GM23338 (cell line): ENCODE results near the gene TEX35. TPM values are rescaled to one million over a fixed set of nuclear protein-coding genes. Genes with fewer than 3 reads are reported as not detected.

ENCODE experiments used
- ATAC-seq: fragments of 200-7000 bp; cut with Tn5 transposase; 3 replicates; pipeline ENCODE4 v1.9.1; 2020
- DNase-seq: peaks from one replicate; pipeline ENCODE4 v3.0.0-alpha.2; 2015; ENCODE audit warnings: low spot score
- H2AFZ ChIP-seq: fragments of 200-600 bp; sonication (generic); 2 replicates; pipeline ENCODE4 v1.8.0; 2016; ENCODE audit warnings: antibody characterized with exemption, mild to moderate bottlenecking, moderate library complexity
- H3F3A ChIP-seq: fragments of 200-600 bp; sonication (generic); replicated peaks from 2 replicates; pipeline ENCODE4 v1.8.0; 2017; ENCODE audit warnings: antibody characterized with exemption, mixed run types, low read depth
- H3K27ac ChIP-seq: fragments of 200-600 bp; sonication (generic); 2 replicates; pipeline ENCODE4 v1.6.1; 2016; ENCODE audit warnings: low read depth
- H3K27me3 ChIP-seq: fragments of 200-600 bp; sonication (generic); 2 replicates; pipeline ENCODE4 v1.8.0; 2016; ENCODE audit warnings: mild to moderate bottlenecking, mixed run types, moderate library complexity; ENCODE audit not compliant: insufficient read depth
- H3K36me3 ChIP-seq: fragments of 200-600 bp; sonication (generic); 2 replicates; pipeline ENCODE4 v1.8.0; 2016; ENCODE audit warnings: mild to moderate bottlenecking; ENCODE audit not compliant: insufficient read depth
- H3K4me1 ChIP-seq: fragments of 200-600 bp; sonication (generic); 2 replicates; pipeline ENCODE4 v1.8.0; 2016; ENCODE audit warnings: mild to moderate bottlenecking, moderate library complexity; ENCODE audit not compliant: insufficient read depth
- H3K4me2 ChIP-seq: fragments of 200-600 bp; sonication (generic); 2 replicates; pipeline ENCODE4 v1.7.1; 2017; ENCODE audit warnings: mixed run types
- H3K4me3 ChIP-seq: fragments of 200-600 bp; sonication (generic); 2 replicates; pipeline ENCODE4 v1.6.1; 2016; ENCODE audit warnings: mixed run types
- H3K79me2 ChIP-seq: fragments of 200-600 bp; sonication (generic); replicated peaks from 2 replicates; pipeline ENCODE4 v1.8.0; 2017; ENCODE audit warnings: mild to moderate bottlenecking; ENCODE audit not compliant: insufficient read depth
- H3K9me2 ChIP-seq: fragments of 200-600 bp; sonication (generic); 2 replicates; pipeline ENCODE4 v1.8.0; 2017; ENCODE audit not compliant: insufficient read depth
- H4K20me1 ChIP-seq: fragments of 200-600 bp; sonication (generic); replicated peaks from 2 replicates; pipeline ENCODE4 v1.8.0; 2017; ENCODE audit warnings: mild to moderate bottlenecking; ENCODE audit not compliant: insufficient read depth
- H3K27ac Mint-ChIP-seq: 2 replicates; pipeline ENCODE4 v1.8.0; 2020; ENCODE audit warnings: inconsistent platforms, mild to moderate bottlenecking, moderate library complexity, mixed read lengths
- H3K27me3 Mint-ChIP-seq: 3 replicates; pipeline ENCODE4 v1.8.0; 2022; ENCODE audit warnings: low read depth, mild to moderate bottlenecking, moderate library complexity, mixed read lengths, inconsistent platforms; ENCODE audit not compliant: insufficient read depth, poor library complexity
- H3K36me3 Mint-ChIP-seq: 3 replicates; pipeline ENCODE4 v1.8.0; 2021; ENCODE audit warnings: low read depth, mild to moderate bottlenecking, inconsistent platforms, moderate library complexity, mixed read lengths
- H3K4me1 Mint-ChIP-seq: 3 replicates; pipeline ENCODE4 v1.8.0; 2020; ENCODE audit warnings: mild to moderate bottlenecking, inconsistent platforms, mixed read lengths
- H3K4me3 Mint-ChIP-seq: 3 replicates; pipeline ENCODE4 v1.8.0; 2021; ENCODE audit warnings: moderate library complexity, mild to moderate bottlenecking, inconsistent platforms, mixed read lengths
- H3K9me3 Mint-ChIP-seq: 3 replicates; pipeline ENCODE4 v1.8.0; 2020; ENCODE audit warnings: moderate library complexity, mild to moderate bottlenecking, inconsistent platforms, mixed read lengths
- EZH2 ChIP-seq: fragments of 200-600 bp; sonication (generic); IDR thresholded peaks from one replicate; pipeline ENCODE4 v1.8.0; 2017; ENCODE audit warnings: antibody characterized with exemption, mild to moderate bottlenecking, low read depth; ENCODE audit not compliant: unreplicated experiment
- EZH2phosphoT487 ChIP-seq: fragments of 200-600 bp; sonication (generic); IDR thresholded peaks from one replicate; pipeline ENCODE4 v1.8.1; 2018; ENCODE audit warnings: antibody characterized with exemption; ENCODE audit not compliant: unreplicated experiment
- JUNB ChIP-seq: IDR thresholded peaks from one replicate; pipeline ENCODE4 v1.6.1; 2016; ENCODE audit warnings: antibody characterized with exemption; ENCODE audit not compliant: unreplicated experiment
- ZNF114 ChIP-seq: fragments of 250-450 bp; sonication (Bioruptor Pico); IDR thresholded peaks from 2 replicates; pipeline ENCODE4 v1.5.0; 2020; ENCODE audit warnings: mild to moderate bottlenecking, moderate library complexity
- ZNF331 ChIP-seq: fragments of 250-450 bp; sonication (Bioruptor Pico); IDR thresholded peaks from 2 replicates; pipeline ENCODE4 v1.5.0; 2020; ENCODE audit warnings: low read depth, mild to moderate bottlenecking, moderate library complexity
- polyA plus RNA-seq: library from polyadenylated mRNA; unstranded; fragments of >200 nt; fragmentation: Nextera tagmentation; extraction: Ambion mirVana; gene quantifications from 2 replicates; pipeline ENCODE4 v1.2.1, GENCODE V29; 2016
- total RNA-seq: library from RNA; depleted of rRNA; stranded (reverse); fragments of >200 nt; shearing (Covaris generic); gene quantifications from 2 replicates; pipeline ENCODE4 v1.2.3, GENCODE V29; 2014
- TF ChIP-seq, protein P1 (sequence below), 2 experiments: fragments of 200-600 bp in 1 of 2; sonication (generic) in 1 of 2; conservative IDR thresholded peaks; 2 replicates each; pipeline versions ENCODE4 v1.5.1 to v1.6.1; 2016 to 2017; ENCODE audit warnings: antibody characterized with exemption in 2 of 2, low read depth in 2 of 2, mild to moderate bottlenecking in 2 of 2, moderate library complexity in 1 of 2
- TF ChIP-seq, protein P2 (sequence below): IDR thresholded peaks from one replicate; pipeline ENCODE4 v1.6.1; 2018; ENCODE audit warnings: antibody characterized with exemption; ENCODE audit not compliant: unreplicated experiment

Gene TEX35
- total and polyA plus RNA-seq, 2 experiments from 2014 or later, result not detected

DNA sequence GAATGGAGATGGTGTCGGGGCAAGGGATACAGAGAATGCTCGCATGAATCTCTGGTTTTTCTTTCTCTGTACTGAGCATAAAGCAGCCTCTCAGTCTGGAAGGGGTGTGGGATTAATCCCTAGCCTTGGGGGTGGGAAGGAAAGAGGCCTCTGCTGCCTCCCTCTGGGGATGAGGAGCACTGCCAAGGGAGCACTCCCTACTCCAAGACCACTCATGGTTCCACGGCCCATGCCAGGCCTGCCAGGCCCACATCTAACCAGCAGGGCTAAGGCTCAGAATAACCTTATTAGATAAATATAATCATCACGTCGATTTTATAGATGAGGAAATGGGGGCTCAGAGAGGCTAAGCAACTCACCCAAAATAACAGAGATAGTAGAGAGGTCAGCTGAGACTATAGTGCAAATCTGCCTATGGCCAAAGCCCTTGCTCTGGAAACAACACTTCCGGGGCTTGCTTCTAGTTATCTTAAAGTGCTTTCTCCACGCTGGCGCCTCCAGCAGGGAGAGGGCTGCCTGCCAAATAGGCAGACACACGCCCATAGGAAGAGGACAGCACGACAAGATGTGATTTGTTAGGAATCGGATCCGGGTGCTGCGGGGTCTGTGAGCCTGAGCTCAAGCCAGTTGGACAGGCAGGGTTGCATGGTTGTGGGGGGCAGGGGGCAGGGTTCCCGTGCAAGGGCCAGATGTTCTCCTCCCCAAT is 522 bp downstream of the TEX35 start:
- ATAC-seq, result peak; percentile 78
- H3F3A ChIP-seq, result no peaks in the 10 kb centered on the region
- no peaks in the 10 kb centered on the region for H3K27me3 ChIP-seq
- no peak overlapping the region for H3K4me2 ChIP-seq
- no peaks in the 10 kb centered on the region for H3K79me2 ChIP-seq
- no peaks in the 10 kb centered on the region for H3K4me1 ChIP-seq
- Mint-ChIP-seq H3K9me3 (no peaks in the 10 kb centered on the region), H3K36me3 (no peaks in the 10 kb centered on the region), H3K4me3 (no peak overlapping the region), H3K27ac (no peak overlapping the region), H3K4me1 (no peaks in the 10 kb centered on the region), H3K27me3 (peaks cover 4% of the 10 kb centered on the region)
- no peak overlapping the region for H3K27ac ChIP-seq
- H4K20me1 ChIP-seq, result no peaks in the 10 kb centered on the region
- DNase-seq, result peak; percentile 49
- no peak overlapping the region for H3K4me3 ChIP-seq
- no peaks in the 10 kb centered on the region for H3K9me2 ChIP-seq
- peak overlapping the region; percentile 90 for H2AFZ ChIP-seq
- TF ChIP-seq, protein P1, sequence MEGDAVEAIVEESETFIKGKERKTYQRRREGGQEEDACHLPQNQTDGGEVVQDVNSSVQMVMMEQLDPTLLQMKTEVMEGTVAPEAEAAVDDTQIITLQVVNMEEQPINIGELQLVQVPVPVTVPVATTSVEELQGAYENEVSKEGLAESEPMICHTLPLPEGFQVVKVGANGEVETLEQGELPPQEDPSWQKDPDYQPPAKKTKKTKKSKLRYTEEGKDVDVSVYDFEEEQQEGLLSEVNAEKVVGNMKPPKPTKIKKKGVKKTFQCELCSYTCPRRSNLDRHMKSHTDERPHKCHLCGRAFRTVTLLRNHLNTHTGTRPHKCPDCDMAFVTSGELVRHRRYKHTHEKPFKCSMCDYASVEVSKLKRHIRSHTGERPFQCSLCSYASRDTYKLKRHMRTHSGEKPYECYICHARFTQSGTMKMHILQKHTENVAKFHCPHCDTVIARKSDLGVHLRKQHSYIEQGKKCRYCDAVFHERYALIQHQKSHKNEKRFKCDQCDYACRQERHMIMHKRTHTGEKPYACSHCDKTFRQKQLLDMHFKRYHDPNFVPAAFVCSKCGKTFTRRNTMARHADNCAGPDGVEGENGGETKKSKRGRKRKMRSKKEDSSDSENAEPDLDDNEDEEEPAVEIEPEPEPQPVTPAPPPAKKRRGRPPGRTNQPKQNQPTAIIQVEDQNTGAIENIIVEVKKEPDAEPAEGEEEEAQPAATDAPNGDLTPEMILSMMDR (conservative IDR thresholded peaks at IDR 0.05; ENCODE audit: low read depth in 2 of 2), result peak in 1 of 2 experiments; percentile 47; a peak in 3 of 4 replicates
- no peak for TF ChIP-seq ZNF331
- H3K36me3 ChIP-seq, result no peaks in the 10 kb centered on the region

DNA sequence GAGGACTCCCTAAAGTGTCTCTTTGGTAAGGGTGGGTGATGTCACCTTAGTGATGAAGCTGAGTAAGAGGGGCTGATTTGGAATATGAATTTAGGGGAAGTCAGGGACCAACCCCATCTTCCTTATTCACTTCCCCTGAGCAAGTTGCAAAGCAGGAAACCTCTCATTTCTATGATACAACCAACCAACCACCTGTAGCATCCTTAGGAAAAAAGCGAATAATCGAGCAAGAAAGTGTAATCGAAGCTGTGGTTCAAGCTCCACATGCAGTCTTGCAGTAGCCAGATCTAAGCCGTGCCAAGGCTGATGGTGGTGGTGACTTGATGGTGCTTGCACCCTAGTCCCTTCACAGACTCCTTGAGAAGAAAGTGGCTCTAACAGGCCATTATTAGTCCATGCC is 3.2 kb downstream of the TEX35 start:
- no peaks in the 10 kb centered on the region; the same call in 1 of the 2 replicates for H3K9me2 ChIP-seq
- no peak for ATAC-seq
- Mint-ChIP-seq H3K27me3 (peaks cover 7% of the 10 kb centered on the region), H3K9me3 (no peaks in the 10 kb centered on the region), H3K36me3 (no peaks in the 10 kb centered on the region), H3K4me3 (no peak overlapping the region), H3K4me1 (no peaks in the 10 kb centered on the region), H3K27ac (no peak overlapping the region)
- no peak for DNase-seq
- no peak overlapping the region for H3K27ac ChIP-seq
- H3K4me2 ChIP-seq, result no peak overlapping the region
- no peaks in the 10 kb centered on the region for H4K20me1 ChIP-seq
- H3F3A ChIP-seq, result no peaks in the 10 kb centered on the region
- H2AFZ ChIP-seq, result no peak overlapping the region
- no peaks in the 10 kb centered on the region for H3K4me1 ChIP-seq
- H3K27me3 ChIP-seq, result no peaks in the 10 kb centered on the region
- H3K4me3 ChIP-seq, result no peak overlapping the region
- no peaks in the 10 kb centered on the region for H3K79me2 ChIP-seq
- H3K36me3 ChIP-seq, result no peaks in the 10 kb centered on the region
- TF ChIP-seq ZNF331, result no peak
- TF ChIP-seq, protein P1 (conservative IDR thresholded peaks at IDR 0.05; ENCODE audit: low read depth in 2 of 2), result no peak
- no peak for TF ChIP-seq EZH2phosphoT487
- TF ChIP-seq ZNF114 (CRISPR knock-in tag), result no peak
- no peak for TF ChIP-seq EZH2
- TF ChIP-seq, protein P2, sequence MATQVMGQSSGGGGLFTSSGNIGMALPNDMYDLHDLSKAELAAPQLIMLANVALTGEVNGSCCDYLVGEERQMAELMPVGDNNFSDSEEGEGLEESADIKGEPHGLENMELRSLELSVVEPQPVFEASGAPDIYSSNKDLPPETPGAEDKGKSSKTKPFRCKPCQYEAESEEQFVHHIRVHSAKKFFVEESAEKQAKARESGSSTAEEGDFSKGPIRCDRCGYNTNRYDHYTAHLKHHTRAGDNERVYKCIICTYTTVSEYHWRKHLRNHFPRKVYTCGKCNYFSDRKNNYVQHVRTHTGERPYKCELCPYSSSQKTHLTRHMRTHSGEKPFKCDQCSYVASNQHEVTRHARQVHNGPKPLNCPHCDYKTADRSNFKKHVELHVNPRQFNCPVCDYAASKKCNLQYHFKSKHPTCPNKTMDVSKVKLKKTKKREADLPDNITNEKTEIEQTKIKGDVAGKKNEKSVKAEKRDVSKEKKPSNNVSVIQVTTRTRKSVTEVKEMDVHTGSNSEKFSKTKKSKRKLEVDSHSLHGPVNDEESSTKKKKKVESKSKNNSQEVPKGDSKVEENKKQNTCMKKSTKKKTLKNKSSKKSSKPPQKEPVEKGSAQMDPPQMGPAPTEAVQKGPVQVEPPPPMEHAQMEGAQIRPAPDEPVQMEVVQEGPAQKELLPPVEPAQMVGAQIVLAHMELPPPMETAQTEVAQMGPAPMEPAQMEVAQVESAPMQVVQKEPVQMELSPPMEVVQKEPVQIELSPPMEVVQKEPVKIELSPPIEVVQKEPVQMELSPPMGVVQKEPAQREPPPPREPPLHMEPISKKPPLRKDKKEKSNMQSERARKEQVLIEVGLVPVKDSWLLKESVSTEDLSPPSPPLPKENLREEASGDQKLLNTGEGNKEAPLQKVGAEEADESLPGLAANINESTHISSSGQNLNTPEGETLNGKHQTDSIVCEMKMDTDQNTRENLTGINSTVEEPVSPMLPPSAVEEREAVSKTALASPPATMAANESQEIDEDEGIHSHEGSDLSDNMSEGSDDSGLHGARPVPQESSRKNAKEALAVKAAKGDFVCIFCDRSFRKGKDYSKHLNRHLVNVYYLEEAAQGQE, result no peak
- no peak for TF ChIP-seq JUNB
